Measurements from ENCODE around the gene GSAP. TPM values are rescaled to one million over a fixed set of nuclear protein-coding genes. Genes with fewer than 3 reads are reported as not detected.
"Not testable (repeated sequence)": the region's sequence is repeated elsewhere in the genome, so short reads cannot be mapped to it uniquely, and the experiment has no call there.

The GSAP gene
- total and polyA plus RNA-seq, 9 donors, result 4.0 to 19.4 (median 11.2) TPM

DNA sequence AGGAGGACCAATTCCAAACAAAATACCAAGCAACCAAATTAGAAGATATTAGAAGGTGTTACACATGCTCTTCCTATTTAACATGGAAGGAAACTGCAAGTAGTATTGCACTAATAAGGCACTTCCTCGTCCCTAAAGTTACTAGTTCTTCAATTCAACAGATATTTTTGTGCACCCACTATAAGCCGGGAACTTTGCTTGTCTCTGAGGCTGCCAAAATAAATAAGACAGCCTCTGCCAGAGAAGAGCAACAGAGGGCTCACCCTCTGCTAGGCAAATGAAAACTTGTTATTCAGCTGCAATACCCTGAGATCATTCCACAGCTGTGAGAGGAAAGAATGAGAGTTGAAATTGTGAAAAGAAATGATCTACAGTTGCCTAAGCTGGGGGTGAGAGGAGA, 37.4 kb upstream of the GSAP start:
- Histone ChIP-seq H3K36me3 (no peaks in the 10 kb centered on the region), H3K4me3 (no peak overlapping the region), H3K27ac (no peak overlapping the region), H3K27me3 (no peaks in the 10 kb centered on the region), H3K4me1 (ENCODE audit: insufficient read depth) (no peaks in the 10 kb centered on the region), H3K9me3 (no peaks in the 10 kb centered on the region)
- 7 to 10% (median 8%) methylated on average over 2 of the region's 2 CpGs for WGBS, 3 donors
- TF ChIP-seq POLR2A (IDR thresholded peaks at IDR 0.05) (no peak), EP300 (IDR thresholded peaks at IDR 0.05) (no peak)
- TF ChIP-seq, protein P1, sequence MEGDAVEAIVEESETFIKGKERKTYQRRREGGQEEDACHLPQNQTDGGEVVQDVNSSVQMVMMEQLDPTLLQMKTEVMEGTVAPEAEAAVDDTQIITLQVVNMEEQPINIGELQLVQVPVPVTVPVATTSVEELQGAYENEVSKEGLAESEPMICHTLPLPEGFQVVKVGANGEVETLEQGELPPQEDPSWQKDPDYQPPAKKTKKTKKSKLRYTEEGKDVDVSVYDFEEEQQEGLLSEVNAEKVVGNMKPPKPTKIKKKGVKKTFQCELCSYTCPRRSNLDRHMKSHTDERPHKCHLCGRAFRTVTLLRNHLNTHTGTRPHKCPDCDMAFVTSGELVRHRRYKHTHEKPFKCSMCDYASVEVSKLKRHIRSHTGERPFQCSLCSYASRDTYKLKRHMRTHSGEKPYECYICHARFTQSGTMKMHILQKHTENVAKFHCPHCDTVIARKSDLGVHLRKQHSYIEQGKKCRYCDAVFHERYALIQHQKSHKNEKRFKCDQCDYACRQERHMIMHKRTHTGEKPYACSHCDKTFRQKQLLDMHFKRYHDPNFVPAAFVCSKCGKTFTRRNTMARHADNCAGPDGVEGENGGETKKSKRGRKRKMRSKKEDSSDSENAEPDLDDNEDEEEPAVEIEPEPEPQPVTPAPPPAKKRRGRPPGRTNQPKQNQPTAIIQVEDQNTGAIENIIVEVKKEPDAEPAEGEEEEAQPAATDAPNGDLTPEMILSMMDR (IDR thresholded peaks at IDR 0.05), result no peak
- intact Hi-C loops (cut with DNase I), result no loop called here
- DNase-seq, result no peak

DNA sequence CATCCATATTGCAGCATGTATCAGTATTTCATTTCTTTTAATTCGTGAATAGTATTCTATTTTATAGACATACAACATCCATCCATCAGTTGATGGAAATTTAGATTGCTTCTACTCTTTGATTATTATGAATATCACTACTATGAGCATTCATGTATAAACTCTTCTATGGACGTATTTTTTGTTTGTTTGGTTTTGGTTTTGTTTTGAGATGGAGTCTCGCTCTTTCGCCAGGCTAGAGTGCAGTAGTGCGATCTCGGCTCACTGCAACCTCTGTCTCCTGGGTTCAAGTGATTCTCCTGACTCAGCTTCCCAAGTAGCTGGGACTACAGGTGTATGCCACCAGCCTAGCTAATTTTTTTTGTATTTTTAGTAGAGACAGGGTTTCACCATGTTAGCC, 35.8 kb upstream of the GSAP start:
- H3K9me3 ChIP-seq; H3K27ac ChIP-seq; H3K36me3 ChIP-seq; H3K4me3 ChIP-seq; DNase-seq; intact Hi-C loops (cut with DNase I); H3K27me3 ChIP-seq; H3K4me1 ChIP-seq (ENCODE audit: insufficient read depth): not testable (repeated sequence)
- 94 to 96% (median 95%) methylated on average over 6 of the region's 6 CpGs for WGBS, 3 donors

DNA sequence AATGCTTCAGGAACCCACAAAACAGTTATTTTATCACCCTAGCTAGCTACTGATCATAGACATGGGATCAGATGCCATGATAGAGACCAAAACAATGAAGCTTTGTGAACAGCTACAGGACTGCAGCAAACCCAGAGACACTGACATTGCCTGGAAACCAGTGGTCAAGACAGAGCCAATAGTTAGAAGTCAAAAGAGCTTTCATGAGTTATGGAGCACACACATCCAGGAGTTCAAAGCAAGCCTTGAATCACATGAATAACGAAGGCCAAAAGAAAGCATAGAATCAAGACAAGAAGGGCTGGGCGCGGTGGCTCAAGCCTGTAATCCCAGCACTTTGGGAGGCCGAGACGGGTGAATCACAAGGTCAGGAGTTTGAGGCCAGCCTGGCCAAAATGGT, 34.5 kb upstream of the GSAP start:
- intact Hi-C loops (cut with DNase I), result no loop called here
- TF ChIP-seq EP300 (IDR thresholded peaks at IDR 0.05) (no peak), POLR2A (IDR thresholded peaks at IDR 0.05) (no peak)
- TF ChIP-seq, protein P1 (IDR thresholded peaks at IDR 0.05), result no peak
- 95 to 98% (median 96%) methylated on average over 5 of the region's 5 CpGs for WGBS, 3 donors
- Histone ChIP-seq H3K27me3 (no peaks in the 10 kb centered on the region), H3K4me1 (ENCODE audit: insufficient read depth) (no peaks in the 10 kb centered on the region), H3K9me3 (no peaks in the 10 kb centered on the region), H3K27ac (no peak overlapping the region), H3K4me3 (no peak overlapping the region), H3K36me3 (no peaks in the 10 kb centered on the region)
- DNase-seq, result no peak

DNA sequence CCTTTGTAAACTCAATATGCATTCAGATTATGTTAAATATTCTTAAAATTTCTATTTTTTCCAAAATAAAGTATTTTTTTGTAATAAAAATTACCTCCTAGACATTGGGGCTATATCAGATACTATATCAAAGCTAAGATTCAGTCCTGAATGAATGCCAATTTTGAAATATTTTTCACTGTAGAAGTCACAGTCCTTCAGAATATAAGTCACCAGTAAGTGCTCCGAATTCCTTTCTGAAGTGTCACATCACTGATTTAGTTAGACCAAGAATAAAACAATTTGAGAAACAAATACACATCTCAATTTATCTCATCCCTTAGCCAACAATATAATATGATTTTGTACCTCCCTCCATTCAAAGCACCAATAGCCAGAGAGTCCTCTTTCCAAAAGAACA, 33.9 kb upstream of the GSAP start:
- intact Hi-C loops (cut with DNase I), result no loop called here
- Histone ChIP-seq H3K27me3 (no peaks in the 10 kb centered on the region), H3K4me3 (no peak overlapping the region), H3K27ac (no peak overlapping the region), H3K9me3 (no peaks in the 10 kb centered on the region), H3K4me1 (ENCODE audit: insufficient read depth) (no peaks in the 10 kb centered on the region), H3K36me3 (no peaks in the 10 kb centered on the region)
- no peak for DNase-seq
- WGBS, 3 donors, result 84 to 90% (median 86%) methylated on average over 1 of the region's 1 CpG
- no peak for TF ChIP-seq EP300 (IDR thresholded peaks at IDR 0.05)
- TF ChIP-seq, protein P1 (IDR thresholded peaks at IDR 0.05), result no peak
- TF ChIP-seq POLR2A (IDR thresholded peaks at IDR 0.05), result no peak

DNA sequence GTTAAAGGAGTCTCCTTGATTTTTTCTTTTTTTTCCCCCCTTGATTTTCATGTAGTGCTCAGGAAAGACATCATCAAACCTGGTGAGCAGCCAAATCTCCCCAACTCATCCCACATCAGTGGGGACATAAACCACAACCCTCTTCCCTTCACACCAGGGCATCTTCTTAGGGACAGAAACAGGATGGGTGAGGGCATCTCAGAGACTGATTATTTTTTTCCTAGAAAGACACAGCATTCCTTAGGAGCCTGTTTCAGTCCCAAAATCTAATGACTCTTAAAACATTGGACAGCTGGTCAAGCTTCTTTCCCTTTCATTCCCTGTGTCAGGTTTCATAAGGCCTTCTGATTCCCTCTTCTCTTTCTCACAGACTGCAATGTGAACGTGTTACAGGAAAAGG, 31.5 kb upstream of the GSAP start:
- no peaks in the 10 kb centered on the region for H3K4me1 ChIP-seq (ENCODE audit: insufficient read depth)
- H3K4me3 ChIP-seq, result no peak overlapping the region
- no peaks in the 10 kb centered on the region for H3K36me3 ChIP-seq
- no peaks in the 10 kb centered on the region for H3K27me3 ChIP-seq
- no peaks in the 10 kb centered on the region for H3K9me3 ChIP-seq
- TF ChIP-seq EP300 (IDR thresholded peaks at IDR 0.05) (no peak), POLR2A (IDR thresholded peaks at IDR 0.05) (no peak)
- TF ChIP-seq, protein P1 (IDR thresholded peaks at IDR 0.05), result no peak
- 80 to 83% (median 81%) methylated on average over 1 of the region's 1 CpG for WGBS, 3 donors
- intact Hi-C loops (cut with DNase I), result no loop called here
- DNase-seq, result no peak
- no peak overlapping the region for H3K27ac ChIP-seq

Data from ovary (tissue), 9 donors.